Panc1 (cell line): ENCODE measurements around the gene CES5A.

Experiments used
- CTCF ChIP-seq: fragments of 450-650 bp; IDR thresholded peaks from 2 replicates; pipeline ENCODE4 v1.5.1; 2017; ENCODE audit warnings: mild to moderate bottlenecking
- POLR2AphosphoS5 ChIP-seq: IDR thresholded peaks from 2 replicates; pipeline ENCODE4 v1.6.1; 2012; ENCODE audit warnings: mild to moderate bottlenecking, low read depth, low read length, moderate library complexity
- TF ChIP-seq, protein P1 (sequence below), 2 experiments: IDR thresholded peaks; 2 replicates each; pipeline ENCODE4 v1.6.1; 2011 to 2012; ENCODE audit warnings: low read depth in 2 of 2, control low read depth in 1 of 2, low read length in 1 of 2, mild to moderate bottlenecking in 1 of 2, moderate library complexity in 1 of 2; ENCODE audit not compliant: insufficient read depth in 1 of 2

DNA sequence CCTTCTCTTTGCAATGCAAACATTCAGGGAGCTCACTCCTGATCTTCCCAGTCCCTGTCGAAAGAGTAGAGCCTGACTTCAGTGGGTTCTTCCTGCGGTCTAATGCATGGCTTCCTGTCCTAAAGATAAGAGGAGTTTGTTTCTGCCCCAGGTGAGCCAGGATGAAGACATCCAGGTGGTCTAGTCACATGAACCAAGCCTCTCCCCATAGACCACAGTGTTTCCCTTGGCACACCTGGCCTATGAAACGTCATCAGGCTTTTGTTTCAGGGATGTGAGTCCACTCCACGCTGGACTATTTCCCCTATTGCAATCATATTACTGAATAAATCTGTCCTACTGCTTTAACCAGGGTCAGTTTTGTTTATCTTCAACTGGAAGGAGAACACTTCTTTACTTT, 63.4 kb downstream of the CES5A start:
- no peak for TF ChIP-seq CTCF
- no peak for TF ChIP-seq POLR2AphosphoS5
- TF ChIP-seq, protein P1, sequence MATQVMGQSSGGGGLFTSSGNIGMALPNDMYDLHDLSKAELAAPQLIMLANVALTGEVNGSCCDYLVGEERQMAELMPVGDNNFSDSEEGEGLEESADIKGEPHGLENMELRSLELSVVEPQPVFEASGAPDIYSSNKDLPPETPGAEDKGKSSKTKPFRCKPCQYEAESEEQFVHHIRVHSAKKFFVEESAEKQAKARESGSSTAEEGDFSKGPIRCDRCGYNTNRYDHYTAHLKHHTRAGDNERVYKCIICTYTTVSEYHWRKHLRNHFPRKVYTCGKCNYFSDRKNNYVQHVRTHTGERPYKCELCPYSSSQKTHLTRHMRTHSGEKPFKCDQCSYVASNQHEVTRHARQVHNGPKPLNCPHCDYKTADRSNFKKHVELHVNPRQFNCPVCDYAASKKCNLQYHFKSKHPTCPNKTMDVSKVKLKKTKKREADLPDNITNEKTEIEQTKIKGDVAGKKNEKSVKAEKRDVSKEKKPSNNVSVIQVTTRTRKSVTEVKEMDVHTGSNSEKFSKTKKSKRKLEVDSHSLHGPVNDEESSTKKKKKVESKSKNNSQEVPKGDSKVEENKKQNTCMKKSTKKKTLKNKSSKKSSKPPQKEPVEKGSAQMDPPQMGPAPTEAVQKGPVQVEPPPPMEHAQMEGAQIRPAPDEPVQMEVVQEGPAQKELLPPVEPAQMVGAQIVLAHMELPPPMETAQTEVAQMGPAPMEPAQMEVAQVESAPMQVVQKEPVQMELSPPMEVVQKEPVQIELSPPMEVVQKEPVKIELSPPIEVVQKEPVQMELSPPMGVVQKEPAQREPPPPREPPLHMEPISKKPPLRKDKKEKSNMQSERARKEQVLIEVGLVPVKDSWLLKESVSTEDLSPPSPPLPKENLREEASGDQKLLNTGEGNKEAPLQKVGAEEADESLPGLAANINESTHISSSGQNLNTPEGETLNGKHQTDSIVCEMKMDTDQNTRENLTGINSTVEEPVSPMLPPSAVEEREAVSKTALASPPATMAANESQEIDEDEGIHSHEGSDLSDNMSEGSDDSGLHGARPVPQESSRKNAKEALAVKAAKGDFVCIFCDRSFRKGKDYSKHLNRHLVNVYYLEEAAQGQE (IDR thresholded peaks at IDR 0.05; ENCODE audit: insufficient read depth in 1 of 2, low read depth in 2 of 2, low read length in 1 of 2) = no peak
